OCI-LY3 (cell line): ENCODE measurements around the gene METTL3.
"Not testable (repeated sequence)": the region's sequence is repeated elsewhere in the genome, so short reads cannot be mapped to it uniquely, and the experiment has no call there.

Experiments used
- H2AFZ ChIP-seq: fragments of 200-600, 300-600 bp; shearing (Covaris generic); 2 replicates; pipeline ENCODE4 v1.6.0; 2014; ENCODE audit warnings: antibody characterized with exemption, low read depth, low read length
- H3K27ac ChIP-seq: fragments of 200-600, 300-600 bp; sonication (generic); 2 replicates; pipeline ENCODE4 v1.5.1; 2014; ENCODE audit warnings: mild to moderate bottlenecking, low read length, moderate library complexity, mixed read lengths
- H3K27me3 ChIP-seq: fragments of 200-600, 300-600 bp; sonication (generic); 2 replicates; pipeline ENCODE4 v1.6.1; 2014; ENCODE audit warnings: low read depth, low read length, mixed read lengths
- H3K36me3 ChIP-seq: fragments of 200-600, 300-600 bp; sonication (generic); replicated peaks from 2 replicates; pipeline ENCODE3; 2014; ENCODE audit warnings: low read depth, low read length, mixed read lengths
- H3K4me1 ChIP-seq: fragments of 300-600, 200-600 bp; sonication (generic); 2 replicates; pipeline ENCODE4 v1.6.1; 2014; ENCODE audit warnings: low read length, mixed read lengths
- H3K4me2 ChIP-seq: fragments of 200-600, 300-600 bp; sonication (generic); 2 replicates; pipeline ENCODE4 v1.6.1; 2014; ENCODE audit warnings: low read length, mixed read lengths
- H3K4me3 ChIP-seq: fragments of 300-600, 200-600 bp; sonication (generic); 2 replicates; pipeline ENCODE4 v1.5.1; 2014; ENCODE audit warnings: antibody characterized with exemption, mild to moderate bottlenecking, low read length, moderate library complexity
- H3K79me2 ChIP-seq: fragments of 300-600, 200-600 bp; shearing (Covaris generic); 2 replicates; pipeline ENCODE4 v1.6.1; 2014; ENCODE audit warnings: mild to moderate bottlenecking, low read length, mixed read lengths
- H3K9ac ChIP-seq: fragments of 300-600, 200-600 bp; shearing (Covaris generic); 2 replicates; pipeline ENCODE4 v1.6.0; 2014; ENCODE audit warnings: mild to moderate bottlenecking, low read length, moderate library complexity
- H3K9me3 ChIP-seq: fragments of 200-600, 300-600 bp; shearing (Covaris generic); 2 replicates; pipeline ENCODE4 v1.6.1; 2014; ENCODE audit warnings: low read length, mixed read lengths; ENCODE audit not compliant: insufficient read depth
- H4K20me1 ChIP-seq: fragments of 200-600, 300-600 bp; sonication (generic); 2 replicates; pipeline ENCODE4 v1.6.1; 2016; ENCODE audit warnings: low read length, mixed read lengths; ENCODE audit not compliant: insufficient read depth
- CTCF ChIP-seq: fragments of 200-600, 300-600 bp; sonication (generic); IDR thresholded peaks from 2 replicates; pipeline ENCODE4 v1.5.1; 2014; ENCODE audit warnings: antibody characterized with exemption, low read length, low read depth
- EZH2phosphoT487 ChIP-seq: fragments of 200-600 bp; shearing (Covaris generic); IDR thresholded peaks from 2 replicates; pipeline ENCODE4 v1.6.1; 2018; ENCODE audit warnings: antibody characterized with exemption, mixed run types, low read depth

The METTL3 gene

GRCh38 chr14:21556378-21557083 is 45.4 kb upstream of the METTL3 start:
- Histone ChIP-seq H4K20me1 (no peaks in the 10 kb centered on the region), H3K9ac (no peak overlapping the region), H3K9me3 (no peaks in the 10 kb centered on the region), H3K4me3 (no peak overlapping the region), H3K27me3 (peaks cover 6% of the 10 kb centered on the region; the same call in 1 of the 2 replicates), H3K79me2 (no peaks in the 10 kb centered on the region), H3K4me2 (peak overlapping the region; percentile 76), H2AFZ (peak overlapping the region; percentile 97; the same call in 1 of the 2 replicates), H3K27ac (no peak overlapping the region), H3K36me3 (no peaks in the 10 kb centered on the region), H3K4me1 (no peaks in the 10 kb centered on the region)
- no peak for TF ChIP-seq CTCF

- H3K27me3 ChIP-seq = peaks cover 6% of the 10 kb centered on the region; the same call in 1 of the 2 replicates
- no peaks in the 10 kb centered on the region for H3K9me3 ChIP-seq
- no peak for TF ChIP-seq CTCF
- TF ChIP-seq EZH2phosphoT487 = no peak
- no peaks in the 10 kb centered on the region for H3K36me3 ChIP-seq
- no peak overlapping the region for H2AFZ ChIP-seq
- H3K27ac ChIP-seq = no peak overlapping the region
- no peaks in the 10 kb centered on the region for H3K4me1 ChIP-seq
- H3K4me2 ChIP-seq = no peak overlapping the region
- H4K20me1 ChIP-seq = no peaks in the 10 kb centered on the region
- no peaks in the 10 kb centered on the region for H3K79me2 ChIP-seq
- no peak overlapping the region for H3K4me3 ChIP-seq
- no peak overlapping the region for H3K9ac ChIP-seq
These were observed 42.1 kb upstream of the METTL3 start for GRCh38 chr14:21553266-21553665.

GRCh38 chr14:21544588-21544987 is 33.4 kb upstream of the METTL3 start:
- not testable (repeated sequence) for H3K9ac ChIP-seq, H3K27ac ChIP-seq, H3K4me1 ChIP-seq, H3K79me2 ChIP-seq, H3K4me3 ChIP-seq, H3K36me3 ChIP-seq, H3K9me3 ChIP-seq, H3K27me3 ChIP-seq, H4K20me1 ChIP-seq, H2AFZ ChIP-seq, H3K4me2 ChIP-seq

GRCh38 chr14:21543963-21544362 is 32.8 kb upstream of the METTL3 start:
- TF ChIP-seq CTCF (no peak), EZH2phosphoT487 (no peak)
- no peaks in the 10 kb centered on the region for H3K36me3 ChIP-seq
- H3K9me3 ChIP-seq = no peaks in the 10 kb centered on the region
- H4K20me1 ChIP-seq = no peaks in the 10 kb centered on the region
- peaks cover 8% of the 10 kb centered on the region for H3K27me3 ChIP-seq
- H3K4me3 ChIP-seq = no peak overlapping the region
- no peak overlapping the region for H3K4me2 ChIP-seq
- H3K27ac ChIP-seq = no peak overlapping the region
- H3K9ac ChIP-seq = no peak overlapping the region
- H3K79me2 ChIP-seq = no peaks in the 10 kb centered on the region
- no peak overlapping the region for H2AFZ ChIP-seq
- H3K4me1 ChIP-seq = no peaks in the 10 kb centered on the region
